Activated CD8-positive, alpha-beta T cell treated with anti-CD3 and anti-CD28 coated beads for 36 hours (primary cell): Measurements from ENCODE around the gene PPP1R13B. TPM values are rescaled to one million over a fixed set of nuclear protein-coding genes. Genes with fewer than 3 reads are reported as not detected.

Source experiments
- ATAC-seq: fragments of 200-7000 bp; cut with Tn5 transposase; one replicate; pipeline ENCODE4 v1.10.0; 2021; ENCODE audit warnings: mild to moderate bottlenecking, moderate library complexity
- CTCF ChIA-PET: fragments of 350-600 bp; sonication (Branson Sonifier 250); formaldehyde crosslinking; loops from one replicate; lab custom pipeline; 2021; ENCODE audit warnings: antibody characterized with exemption; lab: Charles Lee
- POLR2A ChIA-PET: fragments of 350-600 bp; sonication (Branson Sonifier 250); formaldehyde crosslinking; loops from one replicate; lab custom pipeline; 2021; ENCODE audit warnings: antibody characterized with exemption; lab: Charles Lee
- DNase-seq: peaks from one replicate; pipeline ENCODE4 v3.0.0-alpha.2; 2020
- H3K27ac Mint-ChIP-seq: one replicate; pipeline ENCODE4 v1.8.0; 2021; ENCODE audit warnings: mild to moderate bottlenecking, mixed read lengths
- H3K27me3 Mint-ChIP-seq: one replicate; pipeline ENCODE4 v1.8.0; 2021; ENCODE audit warnings: mixed read lengths
- H3K36me3 Mint-ChIP-seq: one replicate; pipeline ENCODE4 v1.8.0; 2021; ENCODE audit warnings: low read depth, mixed read lengths
- H3K4me1 Mint-ChIP-seq: one replicate; pipeline ENCODE4 v1.8.0; 2021; ENCODE audit warnings: low read depth, mixed read lengths
- H3K4me3 Mint-ChIP-seq: one replicate; pipeline ENCODE4 v1.8.0; 2021; ENCODE audit warnings: mild to moderate bottlenecking, moderate library complexity, mixed read lengths
- H3K9me3 Mint-ChIP-seq: one replicate; pipeline ENCODE4 v1.8.0; 2021; ENCODE audit warnings: mixed read lengths
- CTCF ChIP-seq: fragments of 200-600 bp; IDR thresholded peaks from one replicate; pipeline ENCODE4 v1.8.0; 2022; ENCODE audit warnings: antibody characterized with exemption, mild to moderate bottlenecking
- intact Hi-C: fragments of 100-400 bp; cut with micrococcal nuclease; formaldehyde crosslinking; loops from one replicate; pipeline ENCODE4 v1.10.0; 2022
- total RNA-seq, 2 experiments: library from RNA; stranded (reverse); gene quantifications; one replicate each; pipeline ENCODE4 v1.2.3, GENCODE V29; 2021

PPP1R13B gene
- total RNA-seq, 2 experiments from 2014 or later = 11.9 to 14.5 TPM

- peaks cover 2% of the 10 kb centered on the region for H3K9me3 Mint-ChIP-seq
- ChIA-PET POLR2A (interaction anchor here (0.5 to 0.9 kb wide), 3 partner anchors 16 to 66 kb away, joined by 3 read pairs; no protein-coding TSS in a partner anchor), CTCF (interaction anchor here (0.6 to 6.1 kb wide), 6 partner anchors 21 to 71 kb away, joined by 3 to 34 read pairs (median 4); no protein-coding TSS in a partner anchor)
- H3K27me3 Mint-ChIP-seq = peaks cover 4% of the 10 kb centered on the region
- H3K4me1 Mint-ChIP-seq = peaks cover 24% of the 10 kb centered on the region
- H3K27ac Mint-ChIP-seq = no peak overlapping the region
- DNase-seq (peak; percentile 23), ATAC-seq (peak; percentile 47)
- TF ChIP-seq CTCF = no peak
- H3K4me3 Mint-ChIP-seq = peak overlapping the region; percentile 24
- intact Hi-C loops = no loop called here
- no peaks in the 10 kb centered on the region for H3K36me3 Mint-ChIP-seq
Measured at GRCh38 chr14:103879570-103880347, 32.4 kb upstream of the PPP1R13B start.

- peaks cover 3% of the 10 kb centered on the region for H3K9me3 Mint-ChIP-seq
- CTCF ChIA-PET = interaction anchor here (0.6 to 6.1 kb wide), 5 partner anchors 21 to 163 kb away, joined by 3 to 34 read pairs (median 5); partner anchors contain the start of gene ZFYVE21
- intact Hi-C loops = no loop called here
Measured at GRCh38 chr14:103879118-103879569, 31.8 kb upstream of the PPP1R13B start.

GRCh38 chr14:103878180-103878579, 30.8 kb upstream of the PPP1R13B start:
- intact Hi-C loops = no loop called here
- CTCF ChIA-PET = interaction anchor here (0.9 to 6.1 kb wide), 5 partner anchors 22 to 163 kb away, joined by 3 to 34 read pairs (median 5); partner anchors contain the start of gene ZFYVE21
- no peak for DNase-seq
- no peak overlapping the region for H3K4me3 Mint-ChIP-seq
- peaks cover 4% of the 10 kb centered on the region for H3K27me3 Mint-ChIP-seq
- H3K27ac Mint-ChIP-seq = no peak overlapping the region
- POLR2A ChIA-PET = no interaction called here
- no peak for ATAC-seq
- peaks cover 3% of the 10 kb centered on the region for H3K9me3 Mint-ChIP-seq
- no peak for TF ChIP-seq CTCF
- peaks cover 28% of the 10 kb centered on the region for H3K4me1 Mint-ChIP-seq
- no peaks in the 10 kb centered on the region for H3K36me3 Mint-ChIP-seq

More at GRCh38 chr14:103879118-103879569, 31.8 kb upstream of the PPP1R13B start:
- DNase-seq = no peak
- Mint-ChIP-seq H3K36me3 (no peaks in the 10 kb centered on the region), H3K27me3 (peaks cover 4% of the 10 kb centered on the region), H3K4me3 (peak overlapping the region; percentile 24), H3K4me1 (peaks cover 28% of the 10 kb centered on the region), H3K27ac (no peak overlapping the region)
- POLR2A ChIA-PET = interaction anchor here (0.6 to 0.9 kb wide), 2 partner anchors 21 to 66 kb away, joined by 3 read pairs; no protein-coding TSS in a partner anchor
- TF ChIP-seq CTCF = no peak
- no peak for ATAC-seq

DNA sequence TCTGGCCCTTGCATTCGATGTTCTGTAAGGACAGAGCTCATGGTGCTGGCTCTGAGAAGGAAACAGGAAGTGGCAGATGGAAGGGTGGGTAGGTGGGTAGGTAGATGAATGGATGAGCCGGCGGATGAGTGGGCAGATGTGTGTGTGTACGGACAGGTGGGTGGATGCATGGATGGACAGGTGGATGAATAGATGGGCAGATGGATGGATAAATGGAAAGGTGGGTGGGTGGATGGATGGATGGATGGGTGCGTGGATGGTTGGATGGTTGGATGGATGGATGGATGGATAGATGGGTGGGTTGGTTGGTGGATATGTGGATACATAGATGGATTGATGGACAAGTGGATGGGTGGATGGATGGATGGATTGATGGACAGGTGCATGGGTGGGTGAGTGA, 27.6 kb upstream of the PPP1R13B start:
- TF ChIP-seq CTCF = no peak
- no peaks in the 10 kb centered on the region for H3K36me3 Mint-ChIP-seq
- POLR2A ChIA-PET = interaction anchor here (0.6 kb wide), 1 partner anchor 1286 kb away, joined by 4 read pairs; no protein-coding TSS in a partner anchor
- peaks cover 3% of the 10 kb centered on the region for H3K9me3 Mint-ChIP-seq
- DNase-seq = no peak
- intact Hi-C loops = no loop called here
- CTCF ChIA-PET = interaction anchor here (0.6 to 1.7 kb wide), 3 partner anchors 25 to 224 kb away, joined by 3 to 6 read pairs (median 3); no protein-coding TSS in a partner anchor
- no peak for ATAC-seq
- no peaks in the 10 kb centered on the region for H3K27me3 Mint-ChIP-seq
- no peak overlapping the region for H3K27ac Mint-ChIP-seq
- H3K4me3 Mint-ChIP-seq = no peak overlapping the region
- H3K4me1 Mint-ChIP-seq = peaks cover 22% of the 10 kb centered on the region
